Activated naive CD8-positive, alpha-beta T cell treated with anti-CD3 and anti-CD28 coated beads, Interleukin-2, amount 50 U/mL, for 16 hours (primary cell): ENCODE results near the gene ENAH.
"Not testable (repeated sequence)": the region's sequence is repeated elsewhere in the genome, so short reads cannot be mapped to it uniquely, and the experiment has no call there.

Experiments used
- DNase-seq: peaks from one replicate; pipeline ENCODE4 v3.0.0-alpha.2; 2020; ENCODE audit warnings: low read depth, low spot score

The ENAH gene

GRCh38 chr1:225652729-225653462 is at the start of gene ENAH:
ENAH (minus strand) TSS chr1:225653123; CDS start chr1:225652690, 433 bp downstream.
- no peak for DNase-seq

GRCh38 chr1:225700889-225701465 is 48.1 kb upstream of the ENAH start:
- no peak for DNase-seq

DNA sequence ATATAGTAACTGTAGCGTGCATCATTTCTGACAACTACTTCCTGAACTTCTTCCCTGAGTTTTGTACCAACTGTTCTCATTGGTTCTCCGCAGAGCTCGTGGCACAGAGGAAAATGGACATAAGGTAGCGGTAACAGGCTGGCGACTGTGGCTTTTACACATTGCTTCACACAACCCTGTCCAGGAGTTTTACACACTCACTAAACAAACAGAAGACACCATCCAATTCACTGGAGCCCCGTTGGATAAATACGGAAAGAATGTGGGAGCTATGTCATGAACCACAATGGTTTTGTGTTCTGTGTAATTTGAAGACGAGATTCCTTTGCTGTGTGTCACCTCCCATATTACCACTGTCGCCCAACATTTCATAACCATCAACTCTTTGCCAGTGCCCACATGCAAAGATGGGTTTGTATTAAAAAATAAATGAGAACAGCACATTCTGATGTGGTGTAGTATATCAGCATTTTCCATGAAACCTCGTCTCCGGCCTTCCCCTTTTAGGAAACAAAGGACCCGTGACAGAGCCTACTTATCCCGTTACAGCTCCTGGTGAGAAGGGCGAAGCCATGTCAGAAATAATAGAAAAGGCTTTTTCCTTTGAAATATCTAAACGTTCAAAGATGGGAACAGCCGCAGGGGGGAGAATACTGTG is 47.4 kb upstream of the ENAH start:
- no peak for DNase-seq

DNA sequence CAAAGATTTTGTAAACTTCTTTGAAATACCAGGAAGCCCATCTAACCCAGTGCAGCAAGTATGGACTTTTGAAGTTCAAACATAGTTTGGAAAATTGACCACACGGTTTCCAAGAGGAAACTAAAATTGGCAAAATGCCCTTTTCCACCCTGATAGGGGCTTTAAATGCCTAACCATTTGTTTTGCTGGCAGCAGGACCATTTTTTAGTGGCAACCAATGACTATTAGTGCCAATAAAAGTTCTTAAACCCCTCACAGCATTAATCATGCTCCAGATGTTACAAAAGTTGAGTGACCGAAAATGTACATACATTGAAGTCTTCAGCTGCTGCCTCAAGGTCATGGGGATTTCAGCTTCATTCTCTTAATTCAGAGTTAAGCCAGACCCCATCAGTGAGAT is 46.4 kb upstream of the ENAH start:
- DNase-seq = no peak

- not testable (repeated sequence) for DNase-seq
Measured at GRCh38 chr1:225698194-225698593, 45.3 kb upstream of the ENAH start.

DNA sequence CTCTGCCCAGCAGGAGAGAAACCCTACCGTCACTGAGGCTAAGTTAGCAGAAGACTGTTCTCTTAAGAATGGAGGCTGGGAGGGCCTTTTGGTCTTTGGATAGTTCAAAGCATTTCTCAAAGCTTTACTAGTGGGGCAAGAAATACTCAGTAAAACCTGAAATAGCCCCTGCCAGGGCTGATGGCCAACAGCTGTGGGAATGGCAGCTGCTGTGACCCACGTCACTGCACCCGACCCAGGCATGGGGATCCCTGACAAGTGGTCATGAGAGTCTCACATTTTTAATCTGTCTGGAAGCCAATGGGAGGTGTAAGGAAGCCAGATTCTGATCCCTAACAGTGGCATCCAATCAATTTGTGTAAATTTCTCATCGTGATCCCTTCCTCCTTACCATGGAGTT is 44.5 kb upstream of the ENAH start:
- no peak for DNase-seq

GRCh38 chr1:225695578-225696337 is 42.8 kb upstream of the ENAH start:
- no peak for DNase-seq

DNA sequence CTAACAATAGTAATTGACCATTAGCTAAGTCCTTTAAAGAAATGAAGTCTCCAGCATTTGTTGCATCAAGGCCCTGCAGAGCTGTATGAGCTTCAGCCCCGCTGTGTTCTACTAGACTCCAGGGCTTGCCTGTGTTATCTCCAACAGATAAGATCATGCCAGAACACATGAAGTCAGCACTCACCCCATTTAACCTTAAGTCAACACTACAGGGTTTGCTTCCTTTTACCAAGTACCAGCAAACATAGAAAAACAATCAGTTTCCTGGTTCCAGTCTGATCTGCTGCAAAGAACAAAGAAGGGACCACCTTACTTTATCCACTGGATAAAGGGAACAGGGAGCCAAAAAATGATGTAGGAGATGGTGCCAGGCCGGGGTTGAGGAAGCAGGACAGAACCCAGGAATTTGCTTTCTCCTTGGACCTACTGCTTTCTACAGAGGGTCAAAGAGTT is 41.3 kb upstream of the ENAH start:
- DNase-seq = no peak

GRCh38 chr1:225693697-225694096 is 40.8 kb upstream of the ENAH start:
- not testable (repeated sequence) for DNase-seq

- DNase-seq = no peak
Measured at GRCh38 chr1:225693085-225693696, 40.3 kb upstream of the ENAH start.

- DNase-seq = no peak
Measured at GRCh38 chr1:225692517-225692879, 39.6 kb upstream of the ENAH start.

- no peak for DNase-seq
Measured at GRCh38 chr1:225691861-225692516, 39.1 kb upstream of the ENAH start.

DNA sequence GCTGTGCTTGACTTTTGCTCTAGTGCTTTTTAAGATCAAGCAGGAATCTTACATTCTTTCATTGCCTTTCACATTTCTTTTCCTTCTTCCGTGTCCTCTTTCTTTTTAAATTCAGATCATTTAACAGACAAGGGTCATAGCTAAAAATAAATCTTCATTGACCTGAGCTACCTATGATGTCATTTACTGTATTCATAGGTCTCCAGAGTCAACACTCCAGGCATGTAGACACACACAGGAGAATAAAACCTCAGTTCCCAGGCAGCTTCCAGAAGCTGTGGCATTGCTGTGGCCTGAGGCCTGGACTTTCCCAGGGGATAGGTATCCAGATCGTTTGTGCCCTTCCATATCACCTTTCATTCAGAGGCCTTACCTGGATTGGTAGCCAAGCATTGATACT is 38.5 kb upstream of the ENAH start:
- no peak for DNase-seq

GRCh38 chr1:225689882-225690459 is 37.0 kb upstream of the ENAH start:
- no peak for DNase-seq

DNA sequence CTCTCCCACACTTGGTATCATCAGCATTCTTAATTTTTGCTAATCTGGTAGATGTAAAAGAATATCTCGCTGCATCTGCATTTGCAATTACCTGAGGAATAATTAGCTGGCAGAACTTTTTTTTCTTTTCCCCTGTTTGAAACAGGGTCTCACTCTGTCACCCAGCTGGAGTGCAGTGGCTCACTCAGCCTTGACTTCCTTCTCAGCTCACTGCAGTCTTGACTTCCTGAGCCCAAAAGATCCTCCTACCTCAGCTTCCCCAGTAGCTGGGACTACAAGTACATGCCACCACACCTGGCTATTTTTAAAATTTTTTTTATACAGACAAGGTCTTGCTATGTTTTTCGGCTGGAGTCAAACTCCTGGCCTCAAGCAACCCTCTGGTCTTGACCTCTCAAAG is 35.4 kb upstream of the ENAH start:
- no peak for DNase-seq

DNA sequence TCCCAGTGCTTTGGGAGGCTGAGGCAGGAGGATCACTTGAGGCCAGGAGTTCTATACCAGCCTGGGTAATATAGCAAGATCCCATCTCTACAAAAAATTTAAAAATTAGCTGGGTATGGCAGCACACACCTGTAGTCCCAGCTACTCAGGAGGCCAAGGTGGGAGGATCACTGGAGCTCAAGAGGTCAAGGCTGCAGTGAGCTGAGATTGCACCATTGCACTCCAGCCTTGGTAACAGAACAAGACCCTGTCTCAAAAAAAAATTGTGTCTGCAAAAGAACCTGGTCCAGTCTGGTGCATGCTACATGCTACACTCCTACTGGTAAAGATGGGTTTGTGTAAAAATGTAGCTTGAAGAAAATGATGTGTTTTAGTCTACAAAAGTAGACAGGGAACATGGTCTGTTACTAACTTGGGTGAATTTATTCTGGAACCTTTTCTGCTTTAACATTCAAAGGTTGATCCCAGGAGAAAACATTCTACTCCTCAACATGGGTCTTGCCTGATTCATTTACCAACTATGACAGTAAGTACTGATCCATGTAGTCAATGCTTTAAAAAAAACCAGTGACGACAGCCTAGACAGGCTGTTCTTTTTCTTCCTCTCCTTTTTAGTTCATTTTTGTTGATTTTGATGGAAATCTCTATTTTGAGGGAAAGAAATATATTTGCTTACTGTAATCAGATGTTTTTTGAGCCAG is 32.7 kb upstream of the ENAH start:
- DNase-seq = no peak

DNA sequence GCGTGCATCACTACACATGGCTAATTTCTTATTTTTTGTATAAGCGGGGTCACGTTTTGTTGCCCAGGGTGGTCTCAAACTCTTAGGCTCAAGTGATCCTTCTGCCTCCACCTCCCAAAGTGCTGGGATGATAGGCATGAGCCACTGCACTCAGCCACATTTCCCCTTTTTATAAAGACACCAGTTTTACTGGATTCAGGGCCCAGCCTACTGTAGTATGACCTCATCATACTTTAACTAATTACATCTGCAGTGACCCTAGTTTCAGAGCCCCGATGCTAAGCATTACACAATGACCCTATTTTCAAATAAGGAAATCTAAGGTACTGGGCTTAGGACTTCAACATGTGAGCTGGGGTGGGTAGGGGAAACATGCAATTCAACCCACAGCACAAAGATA is 31.8 kb upstream of the ENAH start:
- DNase-seq = no peak

DNA sequence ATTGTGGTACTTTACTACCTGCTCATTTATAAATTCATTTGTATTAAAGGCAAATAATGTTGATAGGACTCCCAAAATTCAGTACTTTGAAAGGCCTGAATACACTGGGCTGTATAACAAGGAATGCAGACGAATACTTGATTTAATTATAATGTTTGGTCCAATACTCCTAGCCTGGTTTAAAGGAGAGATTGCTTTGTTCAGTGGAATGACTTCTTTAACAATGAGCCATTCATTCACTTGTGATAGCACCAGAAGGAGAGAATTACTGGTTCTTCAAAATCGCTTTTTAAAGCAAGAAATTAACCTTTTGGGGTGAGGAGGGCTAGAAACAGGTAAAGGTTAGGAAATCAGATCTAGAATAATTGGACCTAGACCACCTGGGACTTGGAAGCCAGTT is 28.3 kb upstream of the ENAH start:
- DNase-seq = no peak

DNA sequence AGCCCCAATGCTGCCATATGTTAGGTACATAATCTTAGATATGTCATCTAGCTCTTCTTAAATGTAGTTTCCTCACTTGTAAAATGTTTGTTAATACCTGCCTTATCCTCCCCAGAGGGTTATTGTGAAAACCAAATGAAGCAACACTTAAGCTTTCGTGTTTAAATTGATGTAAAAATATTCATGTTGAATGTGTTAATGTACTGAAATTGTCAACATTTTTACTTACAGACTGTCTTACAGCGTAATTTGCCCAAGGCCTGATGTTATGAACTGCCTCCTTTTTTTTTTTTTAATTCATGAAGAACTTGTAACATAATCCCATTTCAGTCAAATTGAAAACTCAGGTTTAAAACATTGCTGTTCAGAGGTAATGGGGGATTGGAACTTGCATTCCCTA is 25.6 kb upstream of the ENAH start:
- DNase-seq = no peak
